ENCODE measurements around the gene ZNF157.

The ZNF157 gene

DNA sequence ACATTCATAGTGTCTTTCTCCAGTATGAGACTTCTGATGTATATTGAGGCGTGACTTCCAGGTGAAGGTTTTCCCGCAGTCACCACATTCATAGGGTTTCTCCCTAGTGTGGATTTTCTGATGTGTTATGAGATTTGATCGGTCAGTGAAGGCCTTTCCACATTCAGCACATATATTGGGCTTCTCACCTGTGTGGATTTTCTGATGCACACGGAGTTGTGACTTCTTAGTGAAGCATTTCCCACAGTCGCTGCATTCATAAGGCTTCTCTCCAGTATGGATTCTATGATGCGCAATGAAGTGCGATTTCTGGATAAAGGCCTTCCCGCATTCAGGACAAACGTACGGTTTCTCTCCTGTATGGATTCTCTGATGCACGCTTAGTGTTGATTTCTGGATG lies 77.2 kb downstream of the ZNF157 start:
- DNase-seq (ENCODE audit: low read depth) = no peak

GRCh38 chrX:47448165-47448806 lies 77.9 kb downstream of the ZNF157 start:
- DNase-seq (ENCODE audit: low read depth) = no peak

GRCh38 chrX:47452112-47452511 lies 81.7 kb downstream of the ZNF157 start:
- no peak for DNase-seq (ENCODE audit: low read depth)

- DNase-seq (ENCODE audit: low read depth) = no peak
Observed at GRCh38 chrX:47456080-47456479, 85.7 kb downstream of the ZNF157 start.

- DNase-seq (ENCODE audit: low read depth) = no peak
Observed at GRCh38 chrX:47458528-47458927, 88.2 kb downstream of the ZNF157 start.

- DNase-seq (ENCODE audit: low read depth) = no peak
Observed at GRCh38 chrX:47460561-47460960, 90.2 kb downstream of the ZNF157 start.
